DMS 273 (cell line): ENCODE results near the gene PNPLA1.

Experiments used
- DNase-seq: peaks from one replicate; lab custom pipeline; 2025; ENCODE audit not compliant: unreplicated experiment; lab: John Stamatoyannopoulos, UW

PNPLA1 gene

DNA sequence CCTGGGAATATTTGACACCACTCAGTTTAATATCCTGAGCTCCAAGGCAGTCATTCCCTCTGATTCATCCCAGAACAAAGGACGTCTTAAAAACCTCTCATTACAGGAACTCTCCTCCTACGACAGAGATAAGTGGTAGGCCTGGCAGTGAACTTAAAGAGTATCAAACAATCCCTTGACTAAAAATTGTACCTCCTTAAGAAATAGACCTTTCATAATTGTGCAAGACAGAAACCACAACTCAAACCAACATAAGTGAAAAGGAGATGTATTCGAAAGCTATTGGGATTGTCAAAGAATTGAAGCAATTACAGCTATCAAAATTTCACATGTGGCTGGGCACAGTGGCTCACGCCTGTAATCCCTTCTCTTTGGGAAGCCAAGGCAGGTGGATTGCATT is 86.0 kb downstream of the PNPLA1 start:
- no peak for DNase-seq

- no peak for DNase-seq
These were observed 88.0 kb downstream of the PNPLA1 start for GRCh38 chr6:36357872-36358225.
